SK-N-DZ (cell line): ENCODE results near the gene RAB44.

Source experiments
- DNase-seq: peaks from one replicate; pipeline ENCODE4 v3.0.0-alpha.2; 2015; ENCODE audit warnings: low spot score
- small RNA-seq, 2 experiments: library from RNA; depleted of rRNA; stranded (forward); fragments of <200 nt; gene quantifications; one replicate each; pipeline ENCODE3, GENCODE V24; 2014

RAB44 gene

DNA sequence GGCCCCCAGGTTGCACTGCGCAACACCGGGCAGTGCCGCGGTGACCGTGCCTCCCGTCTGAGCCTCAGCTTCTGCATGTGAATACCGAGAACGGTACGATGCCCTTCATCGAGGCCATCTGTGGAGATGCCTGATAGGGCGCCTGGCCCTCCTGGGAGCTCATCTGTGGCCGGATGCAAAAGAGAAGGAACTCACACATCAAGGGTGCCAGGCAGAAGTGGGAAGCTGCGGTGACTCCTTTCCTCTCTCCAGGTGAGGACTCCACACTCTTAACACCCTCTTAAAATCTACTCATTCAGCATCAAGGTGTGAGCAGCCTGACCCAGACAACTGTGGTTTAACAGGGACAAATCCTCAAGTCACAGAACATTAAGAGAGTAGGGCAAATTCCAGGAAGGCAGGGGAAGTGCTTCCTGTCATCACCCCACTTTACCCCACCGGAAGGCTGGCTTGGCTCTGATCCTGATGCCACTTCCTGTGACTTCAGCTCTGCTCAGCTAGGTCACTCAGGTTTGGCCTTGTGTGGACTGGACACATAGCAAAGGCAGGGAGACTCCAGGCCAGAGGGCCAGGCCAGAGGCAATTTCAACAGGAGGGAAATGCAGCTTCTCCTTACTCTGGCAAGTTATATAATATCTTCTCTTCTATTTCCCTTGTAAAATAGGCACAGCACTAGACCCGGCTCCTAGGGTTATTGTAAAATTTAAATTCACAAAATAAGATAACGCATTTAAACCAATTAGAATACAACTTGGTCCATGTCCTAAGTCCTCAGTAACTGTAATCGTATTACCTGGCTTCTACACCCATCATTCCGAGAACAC is 72.3 kb downstream of the RAB44 start:
- no peak for DNase-seq

GRCh38 chr6:36771145-36771544 is 73.5 kb downstream of the RAB44 start:
- no peak for DNase-seq

DNA sequence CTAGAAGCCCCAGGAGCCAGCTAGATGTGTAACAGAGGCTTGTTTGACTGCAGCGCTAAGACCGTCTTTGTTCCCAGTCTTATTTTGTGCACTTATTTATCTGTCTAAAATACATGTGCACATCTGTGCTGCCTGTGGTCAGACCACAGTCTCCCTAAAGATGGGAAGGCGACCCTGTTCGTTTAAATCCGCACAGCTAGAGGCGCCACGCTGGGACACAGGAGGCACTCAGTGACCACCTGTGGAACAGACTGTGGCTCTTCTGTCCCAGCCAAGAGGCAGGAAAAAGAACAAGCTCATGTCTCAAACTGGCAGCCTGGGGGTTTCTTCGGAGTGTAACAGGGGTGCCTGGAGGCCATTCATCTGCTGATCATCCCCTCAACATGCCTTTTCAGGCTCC is 74.8 kb downstream of the RAB44 start:
- DNase-seq, result no peak

DNA sequence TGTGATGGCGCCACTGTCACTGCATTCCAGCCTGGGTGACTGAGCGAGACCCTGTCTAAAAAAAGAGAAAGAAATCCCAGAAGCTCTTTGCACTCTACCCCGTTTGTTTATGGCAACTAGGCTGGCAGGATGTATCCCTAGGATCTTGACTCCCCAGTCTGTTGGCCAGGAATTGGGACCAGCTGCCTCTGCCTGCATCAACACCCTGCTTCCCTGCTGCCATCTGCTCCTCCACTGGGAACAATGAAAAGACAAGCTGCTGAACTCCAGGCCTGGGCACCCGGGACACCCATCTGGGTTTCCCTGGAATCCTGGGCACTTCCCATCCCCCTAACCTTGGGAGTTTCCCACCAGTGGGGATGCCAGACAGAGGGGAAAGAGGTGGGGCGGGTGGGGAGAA is 76.7 kb downstream of the RAB44 start:
- DNase-seq, result no peak

DNA sequence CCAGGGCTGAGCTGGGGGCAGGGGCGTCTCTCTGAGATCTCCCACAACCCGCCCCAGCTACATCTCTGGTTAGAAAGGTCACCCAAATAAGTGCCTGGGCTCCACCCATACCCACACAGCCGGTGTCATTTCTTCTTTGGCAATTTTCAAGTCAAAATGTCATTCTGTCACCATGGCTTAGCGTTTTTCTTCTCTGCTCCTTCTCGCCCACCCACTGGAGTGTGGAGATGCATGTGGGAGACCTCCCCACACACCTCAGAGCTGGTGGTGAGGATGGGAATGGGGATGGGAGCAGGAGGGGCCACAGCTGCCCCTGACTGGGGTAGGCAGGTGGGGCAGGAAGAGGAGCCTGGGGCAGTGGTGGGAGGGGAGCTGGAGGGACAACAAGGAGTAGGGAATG is 78.5 kb downstream of the RAB44 start:
- DNase-seq, result no peak

- no peak for DNase-seq
Observed at GRCh38 chr6:36777801-36778200, 80.2 kb downstream of the RAB44 start.

- no peak for DNase-seq
Observed at GRCh38 chr6:36779227-36779626, 81.6 kb downstream of the RAB44 start.

GRCh38 chr6:36780442-36781177 is 83.0 kb downstream of the RAB44 start:
- DNase-seq, result no peak

DNA sequence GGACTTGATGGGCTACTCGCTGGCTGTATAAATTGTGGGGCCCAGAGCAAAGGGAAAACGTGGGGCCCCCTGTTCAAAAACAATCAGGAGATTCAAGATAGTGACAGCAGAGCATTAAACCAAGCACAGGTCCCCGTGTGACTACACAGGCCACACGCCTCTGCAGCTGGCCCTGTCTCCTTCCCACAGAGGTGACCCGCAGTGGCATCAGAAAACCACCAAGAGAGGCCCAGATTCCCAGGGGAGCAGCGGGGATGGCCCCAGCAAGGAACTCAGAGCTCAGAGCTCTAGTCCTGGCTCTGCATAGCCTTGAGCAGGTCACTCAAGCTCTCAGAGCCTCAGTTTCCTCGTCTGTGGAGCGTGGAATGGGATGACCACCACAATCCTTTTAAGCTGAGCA is 84.0 kb downstream of the RAB44 start:
- no peak for DNase-seq

Small RNA genes within 50 kb of the gene (small RNA-seq; reads per million reads assigned to genes)
- gene RF00019, result 0 reads per million in 2 experiments
